ENCODE data around the gene POP7.

DNA sequence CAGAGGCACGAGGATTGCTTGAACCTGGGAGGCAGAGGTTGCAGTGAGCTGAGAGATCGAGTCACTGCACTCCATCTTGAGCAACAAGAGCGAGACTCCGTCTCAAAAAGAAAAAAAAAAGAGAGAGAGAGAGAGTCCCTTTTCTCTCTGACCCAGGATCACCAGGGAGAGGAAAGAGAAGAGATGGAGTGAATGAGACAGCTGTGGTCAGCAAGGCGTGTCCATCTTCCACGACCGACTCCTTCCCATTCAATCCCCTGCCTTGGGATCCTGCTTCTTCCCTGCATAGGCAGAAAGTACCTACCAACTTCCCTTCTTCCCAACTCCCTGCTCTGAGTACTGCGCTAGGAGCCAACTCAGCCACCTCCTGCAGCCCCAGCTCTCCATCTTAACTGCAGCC is 22.3 kb downstream of the POP7 start:
- TF ChIP-seq, protein P1, sequence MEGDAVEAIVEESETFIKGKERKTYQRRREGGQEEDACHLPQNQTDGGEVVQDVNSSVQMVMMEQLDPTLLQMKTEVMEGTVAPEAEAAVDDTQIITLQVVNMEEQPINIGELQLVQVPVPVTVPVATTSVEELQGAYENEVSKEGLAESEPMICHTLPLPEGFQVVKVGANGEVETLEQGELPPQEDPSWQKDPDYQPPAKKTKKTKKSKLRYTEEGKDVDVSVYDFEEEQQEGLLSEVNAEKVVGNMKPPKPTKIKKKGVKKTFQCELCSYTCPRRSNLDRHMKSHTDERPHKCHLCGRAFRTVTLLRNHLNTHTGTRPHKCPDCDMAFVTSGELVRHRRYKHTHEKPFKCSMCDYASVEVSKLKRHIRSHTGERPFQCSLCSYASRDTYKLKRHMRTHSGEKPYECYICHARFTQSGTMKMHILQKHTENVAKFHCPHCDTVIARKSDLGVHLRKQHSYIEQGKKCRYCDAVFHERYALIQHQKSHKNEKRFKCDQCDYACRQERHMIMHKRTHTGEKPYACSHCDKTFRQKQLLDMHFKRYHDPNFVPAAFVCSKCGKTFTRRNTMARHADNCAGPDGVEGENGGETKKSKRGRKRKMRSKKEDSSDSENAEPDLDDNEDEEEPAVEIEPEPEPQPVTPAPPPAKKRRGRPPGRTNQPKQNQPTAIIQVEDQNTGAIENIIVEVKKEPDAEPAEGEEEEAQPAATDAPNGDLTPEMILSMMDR (IDR thresholded peaks at IDR 0.05), result no peak
- TF ChIP-seq POLR2A (IDR thresholded peaks at IDR 0.05), result no peak

All from right lobe of liver (tissue), 4 donors.